Measurements from ENCODE around the gene QSOX1. TPM values are rescaled to one million over a fixed set of nuclear protein-coding genes. Genes with fewer than 3 reads are reported as not detected.

The QSOX1 gene
- total and polyA plus RNA-seq, 8 donors = 67.5 to 143 (median 112) TPM

DNA sequence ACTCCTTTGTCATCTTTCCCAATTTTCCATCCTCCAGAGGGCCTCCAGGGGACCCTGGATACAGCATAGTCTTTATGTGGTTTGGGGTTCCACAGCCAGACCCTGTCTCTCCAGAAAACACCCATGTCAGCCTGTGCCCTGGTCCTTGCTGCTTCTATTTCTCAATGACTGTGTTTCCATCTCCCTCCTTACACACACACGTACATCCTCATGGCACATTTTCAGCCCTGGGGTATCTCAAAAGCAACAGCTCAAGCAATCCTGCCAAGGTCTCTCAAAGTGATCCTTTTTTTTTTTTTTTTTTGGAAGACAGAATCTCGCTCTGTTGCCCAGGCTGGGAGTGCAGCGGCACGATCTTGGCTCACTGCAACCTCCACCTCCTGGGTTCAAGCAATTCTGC is 22.3 kb downstream of the QSOX1 start:
- intact Hi-C loops (cut with DNase I) = loop anchor here in 1 of 3 donors (10.0 kb wide), 1 partner anchor 62 kb away; no protein-coding TSS in a partner anchor
- WGBS, 2 donors = 93 to 96% methylated on average over 4 of the region's 4 CpGs
- Histone ChIP-seq H3K27ac (no peak overlapping the region), H3K9me3 (no peaks in the 10 kb centered on the region), H3K36me3 (peaks cover 0 to 20% (median 0%) of the 10 kb centered on the region in 3 donors), H3K27me3 (no peaks in the 10 kb centered on the region), H3K4me3 (no peak overlapping the region), H3K4me1 (peaks cover 11 to 15% (median 13%) of the 10 kb centered on the region in 3 donors)
- TF ChIP-seq, protein P1, sequence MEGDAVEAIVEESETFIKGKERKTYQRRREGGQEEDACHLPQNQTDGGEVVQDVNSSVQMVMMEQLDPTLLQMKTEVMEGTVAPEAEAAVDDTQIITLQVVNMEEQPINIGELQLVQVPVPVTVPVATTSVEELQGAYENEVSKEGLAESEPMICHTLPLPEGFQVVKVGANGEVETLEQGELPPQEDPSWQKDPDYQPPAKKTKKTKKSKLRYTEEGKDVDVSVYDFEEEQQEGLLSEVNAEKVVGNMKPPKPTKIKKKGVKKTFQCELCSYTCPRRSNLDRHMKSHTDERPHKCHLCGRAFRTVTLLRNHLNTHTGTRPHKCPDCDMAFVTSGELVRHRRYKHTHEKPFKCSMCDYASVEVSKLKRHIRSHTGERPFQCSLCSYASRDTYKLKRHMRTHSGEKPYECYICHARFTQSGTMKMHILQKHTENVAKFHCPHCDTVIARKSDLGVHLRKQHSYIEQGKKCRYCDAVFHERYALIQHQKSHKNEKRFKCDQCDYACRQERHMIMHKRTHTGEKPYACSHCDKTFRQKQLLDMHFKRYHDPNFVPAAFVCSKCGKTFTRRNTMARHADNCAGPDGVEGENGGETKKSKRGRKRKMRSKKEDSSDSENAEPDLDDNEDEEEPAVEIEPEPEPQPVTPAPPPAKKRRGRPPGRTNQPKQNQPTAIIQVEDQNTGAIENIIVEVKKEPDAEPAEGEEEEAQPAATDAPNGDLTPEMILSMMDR (IDR thresholded peaks at IDR 0.05) = no peak
- FAIRE-seq (no peak), DNase-seq (peak in 1 of 6 donors; percentile 1), ATAC-seq (no peak)

DNA sequence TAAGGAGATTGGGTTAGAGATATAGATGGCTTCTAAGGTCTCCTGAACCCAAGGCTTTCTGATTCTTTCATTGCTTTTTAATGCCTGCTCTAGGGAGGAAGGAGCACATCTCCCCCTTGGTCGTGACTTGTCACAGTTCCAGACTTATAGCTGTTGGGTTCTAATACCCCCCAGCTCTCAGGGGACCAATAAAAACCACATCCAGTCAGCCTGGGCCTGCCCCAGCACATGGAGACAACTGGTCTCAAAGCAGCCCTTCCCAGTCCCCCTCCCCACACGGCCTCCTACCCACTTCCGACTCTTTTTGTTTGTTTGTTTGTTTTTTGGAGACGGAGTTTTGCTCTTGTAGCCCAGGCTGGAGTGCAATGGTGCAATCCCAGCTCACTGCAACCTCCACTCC is 23.3 kb downstream of the QSOX1 start:
- Histone ChIP-seq H3K36me3 (peaks cover 0 to 30% (median 0%) of the 10 kb centered on the region in 3 donors), H3K4me1 (peaks cover 11 to 15% (median 13%) of the 10 kb centered on the region in 3 donors), H3K27me3 (no peaks in the 10 kb centered on the region), H3K4me3 (no peak overlapping the region), H3K27ac (no peak overlapping the region), H3K9me3 (no peaks in the 10 kb centered on the region)
- ATAC-seq (no peak), FAIRE-seq (no peak), DNase-seq (no peak)
- TF ChIP-seq, protein P1 (IDR thresholded peaks at IDR 0.05) = no peak
- WGBS, 2 donors = 71 to 76% methylated on average over 4 of the region's 4 CpGs
- intact Hi-C loops (cut with DNase I) = loop anchor here in 1 of 3 donors (10.0 kb wide), 1 partner anchor 63 kb away; no protein-coding TSS in a partner anchor

DNA sequence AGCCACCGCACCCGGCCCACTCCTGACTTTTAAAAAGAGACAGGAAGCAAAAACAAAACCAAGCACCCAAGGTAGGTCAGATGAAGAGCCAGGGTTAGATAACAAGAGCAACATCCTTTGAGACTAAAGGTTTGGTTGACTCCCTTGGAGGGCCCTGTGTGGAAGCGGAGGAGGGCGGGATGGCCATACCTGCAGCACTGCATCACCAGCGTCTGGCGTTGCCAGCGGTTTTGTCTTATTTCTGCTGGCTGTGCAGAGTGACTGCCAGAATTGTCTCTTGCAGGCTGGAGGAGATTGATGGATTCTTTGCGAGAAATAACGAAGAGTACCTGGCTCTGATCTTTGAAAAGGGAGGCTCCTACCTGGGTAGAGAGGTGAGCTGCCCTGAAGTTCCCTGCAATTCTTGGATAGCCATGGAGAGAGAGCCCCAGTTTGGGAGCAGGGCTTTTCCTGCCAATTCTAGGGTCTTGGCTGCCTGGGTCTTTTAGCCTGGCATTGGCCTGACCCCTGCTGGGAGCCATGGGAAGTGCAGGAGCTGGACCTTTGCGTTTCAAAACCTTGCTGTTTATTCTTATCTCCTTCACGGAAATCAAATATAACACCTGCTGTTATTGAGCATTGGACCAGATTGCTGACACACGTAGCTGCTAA is 24.0 kb downstream of the QSOX1 start:
- Histone ChIP-seq H3K4me3 (no peak overlapping the region), H3K36me3 (peaks cover 0 to 36% (median 0%) of the 10 kb centered on the region in 3 donors), H3K9me3 (no peaks in the 10 kb centered on the region), H3K27ac (no peak overlapping the region), H3K4me1 (peaks cover 8 to 10% (median 8%) of the 10 kb centered on the region in 3 donors), H3K27me3 (no peaks in the 10 kb centered on the region)
- no peak for FAIRE-seq
- intact Hi-C loops (cut with DNase I) = loop anchor here in 1 of 3 donors (10.0 kb wide), 1 partner anchor 64 kb away; no protein-coding TSS in a partner anchor
- 49 to 57% methylated on average over 12 of the region's 12 CpGs for WGBS, 2 donors
- TF ChIP-seq, protein P1 (IDR thresholded peaks at IDR 0.05) = peak; percentile 84 to 95 (median 90)
- DNase-seq = peak; percentile 51 to 90 (median 76)
- peak; percentile 67 to 87 (median 84) for ATAC-seq

DNA sequence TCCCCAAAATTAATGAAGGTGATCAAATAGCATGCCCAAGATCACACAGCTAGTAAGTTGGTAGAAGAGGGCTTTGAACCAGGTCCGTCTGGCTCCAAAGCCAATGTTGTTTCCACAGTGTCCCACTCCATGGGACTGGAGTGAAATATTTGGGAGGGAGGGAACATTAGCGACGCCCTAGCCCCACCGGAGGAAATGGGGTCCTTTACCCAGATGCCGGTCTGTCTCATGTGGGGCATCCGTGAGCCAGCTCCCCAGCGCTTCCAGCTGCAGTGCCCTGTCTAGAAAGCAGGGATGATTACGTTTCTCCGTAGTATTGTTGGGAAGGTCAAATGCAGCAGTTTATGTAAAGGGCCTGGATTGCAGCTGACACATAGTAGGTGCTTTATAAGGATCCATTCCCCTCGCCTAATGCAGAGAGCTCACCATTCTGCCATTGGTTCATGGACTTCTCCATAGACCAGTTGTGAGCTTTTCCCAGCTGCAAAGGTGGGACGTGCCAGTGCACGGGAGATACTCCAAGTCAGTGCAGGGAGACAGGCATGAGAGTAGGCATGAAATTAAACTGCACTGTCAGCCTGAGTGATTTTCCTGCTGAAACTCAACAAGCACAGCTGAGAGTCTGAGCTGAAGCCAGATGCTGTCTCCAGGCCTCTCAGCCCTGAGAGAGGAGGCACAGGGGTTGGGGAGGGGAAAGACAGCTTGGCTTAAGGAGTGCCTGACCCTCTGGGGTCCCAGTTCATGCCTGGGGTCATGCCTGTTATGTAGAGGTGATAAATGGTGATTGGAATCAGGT is 24.7 kb downstream of the QSOX1 start:
- intact Hi-C loops (cut with DNase I) = loop anchor here in 1 of 3 donors (10.0 kb wide), 1 partner anchor 65 kb away; no protein-coding TSS in a partner anchor
- H3K27me3 ChIP-seq = no peaks in the 10 kb centered on the region
- FAIRE-seq = no peak

More for the DNA sequence above, 24.7 kb downstream of the QSOX1 start:
- WGBS, 2 donors = 83 to 88% methylated on average over 12 of the region's 12 CpGs
- Histone ChIP-seq H3K9me3 (no peaks in the 10 kb centered on the region), H3K27ac (no peak overlapping the region), H3K4me3 (no peak overlapping the region), H3K4me1 (peaks cover under 1 to 3% (median 1%) of the 10 kb centered on the region in 3 donors), H3K36me3 (peaks cover 0 to 43% (median 0%) of the 10 kb centered on the region in 3 donors)
- DNase-seq (peak in 2 of 6 donors; percentile 3 to 30), ATAC-seq (peak in 2 of 4 donors; percentile 7 to 8)
- TF ChIP-seq, protein P1 (IDR thresholded peaks at IDR 0.05) = peak in 2 of 4 donors; percentile 0 to 1

All from pancreas (tissue), 10 donors.